HFF-Myc (cell line): ENCODE results near the gene RBMX2.

Experiments
- DNase-seq: peaks from one replicate; pipeline ENCODE4 v3.0.0-alpha.2; 2011; ENCODE audit warnings: low read depth; ENCODE audit errors: extremely low read depth
- H3K4me3 ChIP-seq: replicated peaks from 2 replicates; pipeline ENCODE4 v1.5.1; 2011; ENCODE audit warnings: low read depth, mild to moderate bottlenecking, control low read depth, low read length
- TF ChIP-seq, protein P1 (sequence below): IDR thresholded peaks from 2 replicates; pipeline ENCODE4 v1.5.1; 2012; ENCODE audit warnings: mild to moderate bottlenecking, low read depth, low read length, control low read depth; ENCODE audit errors: missing control alignments

RBMX2 gene

DNA sequence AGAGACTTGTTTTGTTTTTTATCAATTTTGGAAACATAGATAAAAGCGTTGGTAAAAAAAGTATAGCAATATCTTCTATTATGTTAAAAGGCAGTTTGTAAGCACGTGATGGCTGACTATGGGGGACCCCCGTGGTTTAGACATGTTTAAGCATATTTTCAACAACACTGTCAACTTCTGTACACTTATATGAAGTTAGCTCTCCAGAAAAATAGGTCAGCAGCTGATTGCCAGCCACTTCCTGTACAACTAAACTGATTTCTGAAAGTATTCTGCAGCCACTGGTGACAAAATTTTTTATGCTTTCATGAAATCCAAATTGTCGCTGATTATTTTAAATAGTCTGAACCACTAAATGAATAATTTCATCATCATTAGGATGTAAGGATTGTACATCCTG, 45.2 kb downstream of the RBMX2 start:
- TF ChIP-seq, protein P1, sequence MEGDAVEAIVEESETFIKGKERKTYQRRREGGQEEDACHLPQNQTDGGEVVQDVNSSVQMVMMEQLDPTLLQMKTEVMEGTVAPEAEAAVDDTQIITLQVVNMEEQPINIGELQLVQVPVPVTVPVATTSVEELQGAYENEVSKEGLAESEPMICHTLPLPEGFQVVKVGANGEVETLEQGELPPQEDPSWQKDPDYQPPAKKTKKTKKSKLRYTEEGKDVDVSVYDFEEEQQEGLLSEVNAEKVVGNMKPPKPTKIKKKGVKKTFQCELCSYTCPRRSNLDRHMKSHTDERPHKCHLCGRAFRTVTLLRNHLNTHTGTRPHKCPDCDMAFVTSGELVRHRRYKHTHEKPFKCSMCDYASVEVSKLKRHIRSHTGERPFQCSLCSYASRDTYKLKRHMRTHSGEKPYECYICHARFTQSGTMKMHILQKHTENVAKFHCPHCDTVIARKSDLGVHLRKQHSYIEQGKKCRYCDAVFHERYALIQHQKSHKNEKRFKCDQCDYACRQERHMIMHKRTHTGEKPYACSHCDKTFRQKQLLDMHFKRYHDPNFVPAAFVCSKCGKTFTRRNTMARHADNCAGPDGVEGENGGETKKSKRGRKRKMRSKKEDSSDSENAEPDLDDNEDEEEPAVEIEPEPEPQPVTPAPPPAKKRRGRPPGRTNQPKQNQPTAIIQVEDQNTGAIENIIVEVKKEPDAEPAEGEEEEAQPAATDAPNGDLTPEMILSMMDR: no peak
- H3K4me3 ChIP-seq: no peak overlapping the region
- no peak for DNase-seq
